Measurements from ENCODE around the gene CACNA1E.

Gene CACNA1E

DNA sequence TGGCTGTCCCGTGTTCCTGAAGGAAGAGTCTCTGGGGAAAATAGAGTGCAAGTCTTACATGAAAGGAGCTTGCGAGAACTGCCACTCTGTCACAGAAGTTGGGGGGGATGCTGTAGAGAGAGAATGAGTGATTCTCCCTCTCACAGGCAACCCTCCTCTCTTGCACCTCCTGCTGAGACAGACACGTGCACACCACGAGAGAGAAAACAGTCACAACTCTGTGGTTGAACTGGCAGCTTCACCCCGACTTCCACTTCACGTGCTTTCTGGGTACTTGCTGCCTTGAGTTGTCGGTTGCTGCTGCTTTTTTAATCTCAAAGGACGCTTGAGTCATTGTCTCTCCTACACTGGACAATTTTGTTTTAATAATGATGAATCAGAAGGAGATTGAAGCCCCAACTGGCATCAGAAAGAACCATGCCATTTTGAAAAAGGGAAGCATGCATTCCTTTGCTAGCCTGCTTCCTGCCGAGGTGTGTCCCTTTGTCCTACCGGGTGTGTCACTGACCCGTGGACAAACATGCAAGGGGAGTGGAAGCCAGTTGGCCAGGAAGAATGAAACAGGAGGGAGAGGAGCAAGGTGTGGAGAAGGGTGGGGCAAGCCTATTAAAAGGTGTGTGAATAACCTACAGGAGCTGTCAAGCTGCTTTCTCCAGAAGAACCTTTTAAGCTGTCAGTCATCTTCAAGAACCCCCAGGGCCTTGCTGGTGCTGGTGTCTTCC is 164.2 kb downstream of the CACNA1E start:
- H3K4me3 ChIP-seq (replicated peaks in 1 of 2; ENCODE audit: low read depth in 2 of 2, low read length in 2 of 2) = no peak overlapping the region
- TF ChIP-seq, protein P1, sequence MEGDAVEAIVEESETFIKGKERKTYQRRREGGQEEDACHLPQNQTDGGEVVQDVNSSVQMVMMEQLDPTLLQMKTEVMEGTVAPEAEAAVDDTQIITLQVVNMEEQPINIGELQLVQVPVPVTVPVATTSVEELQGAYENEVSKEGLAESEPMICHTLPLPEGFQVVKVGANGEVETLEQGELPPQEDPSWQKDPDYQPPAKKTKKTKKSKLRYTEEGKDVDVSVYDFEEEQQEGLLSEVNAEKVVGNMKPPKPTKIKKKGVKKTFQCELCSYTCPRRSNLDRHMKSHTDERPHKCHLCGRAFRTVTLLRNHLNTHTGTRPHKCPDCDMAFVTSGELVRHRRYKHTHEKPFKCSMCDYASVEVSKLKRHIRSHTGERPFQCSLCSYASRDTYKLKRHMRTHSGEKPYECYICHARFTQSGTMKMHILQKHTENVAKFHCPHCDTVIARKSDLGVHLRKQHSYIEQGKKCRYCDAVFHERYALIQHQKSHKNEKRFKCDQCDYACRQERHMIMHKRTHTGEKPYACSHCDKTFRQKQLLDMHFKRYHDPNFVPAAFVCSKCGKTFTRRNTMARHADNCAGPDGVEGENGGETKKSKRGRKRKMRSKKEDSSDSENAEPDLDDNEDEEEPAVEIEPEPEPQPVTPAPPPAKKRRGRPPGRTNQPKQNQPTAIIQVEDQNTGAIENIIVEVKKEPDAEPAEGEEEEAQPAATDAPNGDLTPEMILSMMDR (IDR thresholded peaks at IDR 0.05; ENCODE audit: low read depth, low read length) = no peak

DNA sequence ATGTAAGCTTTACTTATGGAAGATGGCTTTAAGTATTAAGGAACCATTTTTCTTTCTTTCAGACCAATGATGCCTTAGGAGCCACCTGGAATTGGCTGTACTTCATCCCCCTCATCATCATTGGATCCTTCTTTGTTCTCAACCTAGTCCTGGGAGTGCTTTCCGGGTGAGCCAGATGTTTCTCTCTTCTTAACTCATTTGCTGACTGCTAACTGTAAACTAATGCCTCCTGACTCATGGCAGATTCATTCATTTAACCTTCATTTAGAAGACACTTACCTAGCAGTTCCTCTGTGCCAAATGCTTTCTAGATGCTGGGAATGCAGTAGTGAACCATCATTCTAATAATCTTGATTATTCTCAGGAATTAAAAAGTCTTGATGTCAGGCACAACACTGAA is 168.0 kb downstream of the CACNA1E start:
- TF ChIP-seq, protein P1 (IDR thresholded peaks at IDR 0.05; ENCODE audit: low read depth, low read length) = no peak
- H3K4me3 ChIP-seq (replicated peaks in 1 of 2; ENCODE audit: low read depth in 2 of 2, low read length in 2 of 2) = no peak overlapping the region
- DNase-seq (ENCODE audit: low read depth in 2 of 2) = no peak

More for the DNA sequence above, 164.2 kb downstream of the CACNA1E start:
- DNase-seq (ENCODE audit: low read depth in 2 of 2) = no peak

DNA sequence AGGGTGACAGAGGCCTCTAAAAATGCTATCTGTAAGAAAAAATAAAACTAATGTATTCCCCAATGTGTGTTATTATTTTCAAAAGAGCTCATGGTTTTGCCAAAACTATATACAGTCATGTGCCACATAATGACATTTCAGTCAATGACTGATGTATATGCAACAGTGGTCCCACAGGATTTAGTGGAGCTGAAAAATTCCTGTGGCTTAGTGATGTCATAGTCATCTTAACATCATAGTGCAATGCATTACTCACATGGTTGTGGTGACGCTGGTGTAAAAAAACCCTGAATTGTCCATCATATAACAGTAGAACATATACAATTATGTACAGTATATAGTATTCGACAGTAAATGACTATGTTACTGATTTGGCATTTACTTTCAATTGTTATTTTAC is 172.4 kb downstream of the CACNA1E start:
- H3K4me3 ChIP-seq (replicated peaks in 1 of 2; ENCODE audit: low read depth in 2 of 2, low read length in 2 of 2) = no peak overlapping the region
- peak in 1 of 2 donors; percentile 15 for DNase-seq (ENCODE audit: low read depth in 2 of 2)
- TF ChIP-seq, protein P1 (IDR thresholded peaks at IDR 0.05; ENCODE audit: low read depth, low read length) = no peak

DNA sequence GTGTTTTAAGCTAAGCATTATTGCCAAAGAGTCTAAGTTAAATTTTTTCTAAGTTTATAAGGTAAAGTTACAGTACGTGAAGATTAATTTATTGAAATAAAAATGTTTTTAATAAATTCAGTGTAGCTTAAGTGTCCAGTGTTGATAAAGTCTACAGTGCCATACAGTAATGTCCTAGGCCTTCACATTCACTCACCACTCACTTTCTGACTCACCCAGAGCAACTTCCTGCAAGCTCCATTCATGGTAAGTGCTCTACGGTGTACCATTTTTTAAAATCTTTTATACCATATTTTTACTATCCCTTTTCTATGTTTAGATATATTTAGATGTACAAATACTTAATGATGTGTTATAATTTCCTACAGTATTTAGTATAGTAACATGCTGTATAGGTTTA is 173.2 kb downstream of the CACNA1E start:
- DNase-seq (ENCODE audit: low read depth in 2 of 2) = no peak
- no peak overlapping the region for H3K4me3 ChIP-seq (replicated peaks in 1 of 2; ENCODE audit: low read depth in 2 of 2, low read length in 2 of 2)
- TF ChIP-seq, protein P1 (IDR thresholded peaks at IDR 0.05; ENCODE audit: low read depth, low read length) = no peak

DNA sequence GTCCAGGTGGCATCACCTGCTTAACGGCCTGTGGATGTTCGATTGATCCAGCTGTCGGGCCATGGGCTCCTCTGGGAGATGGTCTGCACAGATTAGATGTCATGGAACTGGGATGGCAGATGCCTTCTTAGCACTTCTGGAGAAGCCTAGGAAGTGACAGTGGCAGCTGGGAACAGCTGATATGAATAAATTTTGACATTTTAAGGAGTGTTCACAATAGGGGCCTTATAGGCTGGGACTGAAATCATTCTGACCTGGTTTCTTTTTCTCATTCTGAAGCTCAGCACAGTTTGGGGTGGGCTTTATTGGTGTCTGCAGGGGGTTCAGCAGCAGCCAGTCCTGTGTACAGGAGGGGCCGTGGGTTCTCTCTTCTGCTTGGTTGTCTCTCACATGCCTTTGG is 175.3 kb downstream of the CACNA1E start:
- TF ChIP-seq, protein P1 (IDR thresholded peaks at IDR 0.05; ENCODE audit: low read depth, low read length) = no peak
- H3K4me3 ChIP-seq (replicated peaks in 1 of 2; ENCODE audit: low read depth in 2 of 2, low read length in 2 of 2) = no peak overlapping the region
- no peak for DNase-seq (ENCODE audit: low read depth in 2 of 2)

DNA sequence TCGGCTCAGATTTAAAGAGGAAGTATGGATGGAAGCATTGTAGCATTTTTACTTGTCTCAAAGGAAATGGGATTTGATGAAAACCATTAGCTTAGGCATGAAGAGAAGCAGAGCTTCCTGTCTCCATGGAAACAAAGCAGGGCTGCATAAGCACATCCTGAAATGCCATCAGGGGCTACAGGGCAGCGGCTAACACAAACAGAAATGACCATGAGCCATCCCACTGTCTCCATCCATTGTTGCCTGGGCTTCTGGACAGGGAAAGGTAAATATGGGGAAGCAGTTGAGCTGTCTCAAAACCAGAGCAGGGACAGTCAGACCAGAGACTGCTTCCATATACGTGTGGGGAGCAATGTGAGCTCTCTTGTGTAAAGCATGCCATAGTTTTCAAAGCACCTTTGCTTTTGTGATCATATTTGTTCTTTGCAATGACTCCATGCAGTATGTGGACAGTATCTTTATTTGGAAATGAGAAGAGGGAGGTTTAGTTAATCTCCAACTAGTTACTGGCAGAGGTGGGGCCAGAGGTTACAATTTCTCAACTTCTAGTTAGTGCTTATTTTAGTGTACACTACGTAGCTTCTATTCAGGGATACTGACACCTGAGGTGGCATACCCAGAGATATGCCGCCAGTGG is 176.1 kb downstream of the CACNA1E start:
- TF ChIP-seq, protein P1 (IDR thresholded peaks at IDR 0.05; ENCODE audit: low read depth, low read length) = no peak
- no peak overlapping the region for H3K4me3 ChIP-seq (replicated peaks in 1 of 2; ENCODE audit: low read depth in 2 of 2, low read length in 2 of 2)
- no peak for DNase-seq (ENCODE audit: low read depth in 2 of 2)

Data from cardiac fibroblast (primary cell).